ENCODE results near the gene SPR. TPM values are rescaled to one million over a fixed set of nuclear protein-coding genes. Genes with fewer than 3 reads are reported as not detected.
A peak's percentile ranks its signal among the peaks of the same experiment; 100 is the strongest.

SPR gene
- total and polyA plus RNA-seq, 2 of the 13 experiments (the other 11 are each of a cell fraction or from before 2014, with no cell fraction given): 34.0 to 96.0 TPM

- TF ChIP-seq NR2F2 (IDR thresholded peaks at IDR 0.05; ENCODE audit: borderline replicate concordance, low read depth) (no peak), ZNF501 (CRISPR knock-in tag; IDR thresholded peaks at IDR 0.05) (peak; percentile 59; the same call in 1 of the 2 replicates), NR0B2 (CRISPR knock-in tag; IDR thresholded peaks at IDR 0.05) (0 out of 2 replicates have a peak, but pooled peaks have one; percentile 27), ZNF546 (CRISPR knock-in tag; conservative IDR thresholded peaks at IDR 0.05) (no peak), DPF2 (CRISPR knock-in tag; IDR thresholded peaks at IDR 0.05; ENCODE audit: borderline replicate concordance, low read depth) (no peak), ZNF740 (CRISPR knock-in tag; IDR thresholded peaks at IDR 0.05) (peak; percentile 84; the same call in 1 of the 2 replicates), UBTF (CRISPR knock-in tag; IDR thresholded peaks at IDR 0.05) (0 out of 2 replicates have a peak, but pooled peaks have one; percentile 34), PLSCR1 (CRISPR knock-in tag; IDR thresholded peaks at IDR 0.05; ENCODE audit: borderline replicate concordance) (no peak), NR1H2 (CRISPR knock-in tag; IDR thresholded peaks at IDR 0.05; ENCODE audit: borderline replicate concordance, low read depth) (no peak), TEAD3 (CRISPR knock-in tag; optimal IDR thresholded peaks at IDR 0.05; ENCODE audit: borderline replicate concordance) (peak; percentile 6), ZNF510 (CRISPR knock-in tag; IDR thresholded peaks at IDR 0.05; ENCODE audit: low read depth) (no peak), ZBTB7B (CRISPR knock-in tag; IDR thresholded peaks at IDR 0.05) (peak; percentile 46; the same call in 1 of the 2 replicates), NR2F6 (IDR thresholded peaks at IDR 0.05) (no peak), NR2F6 (CRISPR knock-in tag; IDR thresholded peaks at IDR 0.05) (peak; percentile 16; the same call in 1 of the 2 replicates), STAG1 (CRISPR knock-in tag; IDR thresholded peaks at IDR 0.05) (peak; percentile 90), ZFP36L1 (CRISPR knock-in tag; IDR thresholded peaks at IDR 0.05) (0 out of 2 replicates have a peak, but pooled peaks have one; percentile 46), ZSCAN21 (CRISPR knock-in tag; IDR thresholded peaks at IDR 0.05; ENCODE audit: borderline replicate concordance) (peak; percentile 58; the same call in 1 of the 2 replicates), NFKB2 (CRISPR knock-in tag; IDR thresholded peaks at IDR 0.05; ENCODE audit: borderline replicate concordance) (0 out of 2 replicates have a peak, but pooled peaks have one; percentile 41), XRCC5 (optimal IDR thresholded peaks at IDR 0.05; ENCODE audit: low read length) (peak; percentile 56), KDM2A (CRISPR knock-in tag; IDR thresholded peaks at IDR 0.05; ENCODE audit: borderline replicate concordance, low read depth) (peak; percentile 64), ZNF777 (CRISPR knock-in tag; IDR thresholded peaks at IDR 0.05) (peak; percentile 72), HOXA7 (CRISPR knock-in tag; IDR thresholded peaks at IDR 0.05) (no peak), RAD21 (CRISPR knock-in tag; IDR thresholded peaks at IDR 0.05) (peak; percentile 93), ZNF256 (CRISPR knock-in tag; conservative IDR thresholded peaks at IDR 0.05) (no peak), ZNF549 (CRISPR knock-in tag; IDR thresholded peaks at IDR 0.05) (no peak), ZNF788 (CRISPR knock-in tag; IDR thresholded peaks at IDR 0.05; ENCODE audit: borderline replicate concordance) (0 out of 2 replicates have a peak, but pooled peaks have one; percentile 22)
Measured at GRCh38 chr2:72893594-72894319, 6.5 kb downstream of the SPR start (continued).
